ENCODE results near the gene GPR107. TPM values are rescaled to one million over a fixed set of nuclear protein-coding genes. Genes with fewer than 3 reads are reported as not detected.
"Not testable (repeated sequence)": the region's sequence is repeated elsewhere in the genome, so short reads cannot be mapped to it uniquely, and the experiment has no call there.

Gene GPR107
- total RNA-seq, result 21.8 TPM
- long read RNA-seq, full-length matches to known transcripts, result 1 of 4 reads
- long read RNA-seq, partial matches to known transcripts, result 1 of 4 reads
- long read RNA-seq, other reads (novel, unspliced or antisense), result 2 of 4 reads

DNA sequence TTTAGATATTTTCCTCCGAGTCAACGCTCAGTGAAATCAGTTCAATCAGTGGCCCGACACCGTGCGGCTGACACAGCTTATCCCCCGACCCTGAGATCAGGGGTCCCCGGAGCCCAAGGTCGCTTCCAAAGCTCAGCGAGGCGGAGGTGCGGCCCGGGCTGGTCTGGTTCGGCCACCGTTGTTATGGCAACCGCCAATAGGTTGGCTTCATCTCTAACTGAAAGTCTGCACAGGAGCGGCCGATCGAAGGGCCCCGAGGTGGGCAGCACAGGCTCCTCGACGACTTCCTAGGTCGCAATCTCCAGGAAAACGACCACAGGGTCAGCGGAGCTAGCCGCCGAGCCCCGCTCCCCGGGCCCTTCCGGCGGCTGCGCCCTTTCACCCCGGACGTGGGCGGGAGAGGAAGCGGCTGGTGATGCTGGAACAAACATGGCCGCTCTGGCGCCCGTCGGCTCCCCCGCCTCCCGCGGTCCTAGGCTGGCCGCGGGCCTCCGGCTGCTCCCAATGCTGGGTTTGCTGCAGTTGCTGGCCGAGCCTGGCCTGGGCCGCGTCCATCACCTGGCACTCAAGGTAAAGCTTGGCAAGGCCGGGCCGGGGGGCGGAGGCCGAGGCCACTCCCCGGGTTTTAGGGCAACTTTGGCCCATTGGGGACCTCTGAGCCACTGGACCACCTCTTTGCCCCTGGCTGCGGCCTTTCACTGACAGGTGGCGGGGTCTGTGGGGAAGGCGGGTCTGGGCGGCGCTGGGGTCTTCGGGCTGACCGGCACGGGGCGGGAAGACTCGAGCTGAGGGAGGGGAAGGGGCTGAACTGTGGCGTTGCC, at the start of gene GPR107:
GPR107 (plus strand) TSS at position 403 of the 821 bp plus-strand sequence; CDS start at position 430, 27 bp downstream.
- intact Hi-C loops (cut with DNase I), result loop anchor here (1.0 kb wide), 1 partner anchor 168 kb away; no protein-coding TSS in a partner anchor
- DNase-seq (ENCODE audit: missing footprints) (peak; percentile 92), ATAC-seq (peak; percentile 98)

DNA sequence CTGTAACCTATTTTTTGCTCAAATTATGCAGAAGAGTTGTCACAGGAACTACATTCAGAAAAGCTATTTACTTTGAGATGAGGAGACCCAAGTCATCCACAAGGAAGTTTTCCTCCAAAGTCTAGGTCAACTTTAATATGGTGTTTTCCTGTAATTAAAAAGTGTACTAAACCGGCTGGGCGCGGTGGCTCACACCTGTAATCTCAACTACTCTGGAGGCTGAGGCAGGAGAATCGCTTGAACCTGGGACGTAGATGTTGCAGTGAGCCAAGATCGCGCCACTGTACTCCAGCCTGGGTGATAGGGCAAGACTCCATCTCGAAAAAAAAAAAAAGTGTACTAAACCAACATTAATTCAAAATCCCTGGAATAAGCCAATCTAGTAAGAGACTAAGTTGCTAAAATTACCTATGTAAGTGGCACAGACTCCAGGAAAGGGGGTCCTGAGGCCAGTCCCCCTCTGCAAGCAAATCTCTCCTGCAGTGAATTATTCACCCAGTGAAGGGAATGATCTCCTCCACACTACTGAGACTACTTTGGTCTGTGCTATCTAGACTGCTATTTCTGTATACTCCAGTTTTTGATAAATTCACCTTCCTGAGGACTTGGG, 49.7 kb upstream of the GPR107 start:
- DNase-seq (ENCODE audit: missing footprints), result no peak
- ATAC-seq, result no peak

GRCh38 chr9:130006952-130007351, 46.8 kb upstream of the GPR107 start:
- DNase-seq (ENCODE audit: missing footprints); intact Hi-C loops (cut with DNase I); ATAC-seq: not testable (repeated sequence)

More for the DNA sequence above, 49.7 kb upstream of the GPR107 start:
- intact Hi-C loops (cut with DNase I), result no loop called here

DNA sequence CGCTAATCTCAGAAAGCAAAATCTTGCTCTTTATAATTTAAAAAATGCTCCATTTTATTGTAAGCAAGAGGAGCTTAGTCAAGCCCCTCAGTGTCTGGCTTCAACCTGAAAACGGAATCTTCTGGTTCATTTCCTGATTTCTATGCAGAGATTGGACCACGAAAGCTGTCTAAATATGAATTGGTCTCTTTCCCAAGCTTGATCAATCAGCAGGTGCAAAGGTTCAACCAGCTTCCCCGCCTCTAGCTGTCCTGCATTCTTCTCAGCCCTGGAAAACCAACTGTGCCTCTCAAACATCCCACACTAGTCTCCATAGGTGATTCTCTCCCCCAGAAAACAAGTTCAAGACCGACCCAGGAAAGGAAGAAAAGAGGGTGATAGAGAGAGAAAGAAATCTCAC, 45.2 kb upstream of the GPR107 start:
- intact Hi-C loops (cut with DNase I), result no loop called here
- no peak for DNase-seq (ENCODE audit: missing footprints)
- ATAC-seq, result no peak

GRCh38 chr9:130009546-130009945, 44.2 kb upstream of the GPR107 start:
- intact Hi-C loops (cut with DNase I); DNase-seq (ENCODE audit: missing footprints); ATAC-seq: not testable (repeated sequence)

- ATAC-seq (no peak), DNase-seq (ENCODE audit: missing footprints) (no peak)
- intact Hi-C loops (cut with DNase I), result no loop called here
Observed at GRCh38 chr9:130010151-130010988, 43.3 kb upstream of the GPR107 start.

GRCh38 chr9:130013326-130013725, 40.4 kb upstream of the GPR107 start:
- DNase-seq (ENCODE audit: missing footprints) (no peak), ATAC-seq (no peak)
- intact Hi-C loops (cut with DNase I), result no loop called here

GRCh38 chr9:130015353-130016019, 38.2 kb upstream of the GPR107 start:
- DNase-seq (ENCODE audit: missing footprints), result no peak
- intact Hi-C loops (cut with DNase I), result no loop called here
- ATAC-seq, result no peak

DNA sequence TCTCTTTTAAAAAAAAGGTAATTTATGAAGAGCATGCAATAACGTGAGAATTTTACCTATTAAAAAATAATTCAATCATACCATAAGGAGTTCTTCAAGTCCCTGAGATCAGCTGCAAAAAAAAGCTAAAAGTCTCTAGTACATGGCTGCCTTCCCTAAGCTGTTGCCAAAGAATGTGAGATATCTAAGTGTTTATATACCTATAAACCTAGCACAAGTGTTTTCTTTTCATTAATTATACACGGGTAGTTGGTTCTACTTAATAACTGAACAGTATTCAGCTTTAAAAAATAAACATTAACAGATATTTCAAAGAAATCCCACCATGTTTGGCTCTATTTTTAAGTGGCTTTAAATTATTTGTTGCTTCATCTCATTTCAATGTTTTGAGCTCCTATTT, 36.6 kb upstream of the GPR107 start:
- no peak for DNase-seq (ENCODE audit: missing footprints)
- no peak for ATAC-seq
- intact Hi-C loops (cut with DNase I), result no loop called here

- ATAC-seq; DNase-seq (ENCODE audit: missing footprints); intact Hi-C loops (cut with DNase I): not testable (repeated sequence)
Observed at GRCh38 chr9:130017510-130017909, 36.2 kb upstream of the GPR107 start.

DNA sequence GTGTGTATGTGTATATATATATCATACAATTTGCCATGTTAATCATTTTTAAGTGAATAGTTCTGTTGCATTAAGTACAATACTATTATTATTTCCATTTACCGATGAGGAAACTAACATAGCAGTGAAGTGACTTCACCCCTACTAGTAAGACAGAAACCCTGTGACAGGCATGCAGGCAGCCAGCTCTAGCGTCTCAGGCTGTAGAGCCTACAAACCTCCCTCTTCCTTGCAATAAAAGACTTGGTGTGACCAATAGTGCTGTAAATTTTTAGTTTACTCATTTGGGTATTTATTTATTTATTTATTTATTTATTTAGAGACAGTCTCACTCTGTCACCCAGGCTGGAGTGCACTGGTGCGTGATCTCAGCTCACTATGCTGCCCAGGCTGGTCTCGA, 35.4 kb upstream of the GPR107 start:
- intact Hi-C loops (cut with DNase I), result no loop called here
- no peak for ATAC-seq
- DNase-seq (ENCODE audit: missing footprints), result no peak

DNA sequence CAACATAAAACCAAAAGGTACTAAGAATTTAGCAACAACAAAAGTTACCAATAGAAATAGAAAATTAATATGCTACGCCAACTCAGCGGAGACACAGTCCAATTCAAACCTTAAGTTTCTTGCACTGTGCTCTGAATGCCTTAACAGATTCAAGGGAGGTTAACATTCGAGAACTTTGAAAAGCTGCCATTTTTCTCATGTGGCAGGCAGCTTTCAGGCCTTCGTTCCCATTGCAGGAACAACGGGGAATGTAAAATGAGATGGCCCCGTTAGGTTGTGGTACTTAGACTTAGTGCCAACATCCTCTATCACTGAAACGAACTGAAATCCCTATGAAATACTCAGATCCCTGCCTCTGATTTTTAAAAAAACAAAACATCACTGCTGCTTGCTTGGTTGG, 33.1 kb upstream of the GPR107 start:
- no peak for ATAC-seq
- intact Hi-C loops (cut with DNase I), result no loop called here

DNA sequence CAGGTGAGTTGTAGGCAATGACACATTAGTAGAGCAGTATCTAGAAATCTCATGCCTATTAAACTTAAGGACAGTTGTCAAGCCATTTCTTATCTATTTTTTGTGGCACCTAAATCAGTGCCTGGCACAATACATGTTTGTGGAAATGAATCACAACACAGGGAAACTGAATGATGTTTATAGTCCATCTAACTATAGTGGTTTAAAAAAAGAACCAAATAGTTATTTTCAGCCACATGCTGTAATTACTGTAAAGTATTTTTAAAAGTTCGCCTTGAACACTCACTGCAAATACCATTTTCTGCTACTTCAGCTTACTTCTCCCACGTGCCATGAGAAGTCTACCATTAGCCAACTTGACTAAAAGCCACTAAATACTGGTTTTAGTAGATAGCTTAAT, 32.6 kb upstream of the GPR107 start:
- DNase-seq (ENCODE audit: missing footprints) (no peak), ATAC-seq (no peak)
- intact Hi-C loops (cut with DNase I), result no loop called here

More for the DNA sequence above, 33.1 kb upstream of the GPR107 start:
- no peak for DNase-seq (ENCODE audit: missing footprints)

- ATAC-seq; intact Hi-C loops (cut with DNase I); DNase-seq (ENCODE audit: missing footprints): not testable (repeated sequence)
Observed at GRCh38 chr9:130021842-130022241, 31.9 kb upstream of the GPR107 start.

DNA sequence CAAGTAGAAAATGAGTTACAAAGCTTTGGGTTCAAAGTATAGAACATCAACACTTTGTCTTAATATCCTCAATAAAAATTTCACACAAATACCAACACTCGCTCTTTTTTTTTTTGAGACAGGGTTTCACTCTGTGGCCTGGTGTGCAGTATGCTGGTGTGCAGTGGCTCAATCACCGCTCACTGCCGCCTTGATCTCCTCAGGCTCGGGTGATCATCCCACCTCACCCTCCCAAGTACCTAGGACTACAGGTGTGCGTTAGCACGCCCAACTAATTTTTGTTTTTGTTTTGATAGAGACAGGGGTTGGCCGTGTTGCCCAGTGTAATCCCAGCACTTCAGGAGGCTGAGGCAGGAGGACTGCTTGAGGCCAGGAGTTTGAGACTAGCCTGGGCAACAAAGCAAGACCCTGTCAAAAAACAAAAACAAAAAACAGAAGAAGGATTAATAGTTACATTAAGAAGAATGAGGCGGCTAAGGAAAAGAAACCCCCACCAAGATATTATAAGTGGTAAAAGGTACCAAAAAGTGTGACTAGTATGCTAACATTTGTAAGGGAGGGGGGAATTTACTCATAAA, 31.1 kb upstream of the GPR107 start:
- DNase-seq (ENCODE audit: missing footprints) (no peak), ATAC-seq (no peak)
- intact Hi-C loops (cut with DNase I), result no loop called here

DNA sequence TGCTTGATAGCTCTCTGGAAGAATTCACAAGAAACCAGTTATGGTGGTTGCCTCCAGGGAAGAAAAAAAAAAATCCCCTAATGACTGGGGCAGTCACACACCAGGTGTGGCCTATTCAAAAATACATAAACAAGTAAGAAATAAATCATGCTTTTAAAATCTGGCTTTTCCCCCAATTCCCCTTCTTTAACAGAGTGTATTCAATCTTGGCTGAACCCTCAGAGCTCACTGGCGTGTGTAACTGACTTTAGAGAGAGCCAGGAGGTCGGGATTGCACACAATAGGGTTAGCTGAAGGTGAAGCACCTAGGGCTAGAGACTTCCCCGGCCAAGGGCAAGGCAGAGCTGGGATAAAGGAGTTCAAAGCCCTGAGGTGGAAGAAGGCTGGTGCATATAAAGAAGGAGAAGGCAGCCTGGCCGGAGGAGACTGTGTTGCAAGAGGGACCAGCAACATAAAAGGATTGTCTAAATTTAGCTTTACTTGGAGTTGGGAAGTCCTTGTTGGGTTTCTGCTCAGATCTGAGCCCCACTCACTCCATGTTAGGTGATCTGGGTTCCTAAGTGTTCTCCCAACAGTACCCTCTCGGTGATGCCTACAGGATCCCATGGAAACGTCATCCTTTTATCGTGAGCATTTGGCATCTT, 30.4 kb upstream of the GPR107 start:
- ATAC-seq (no peak), DNase-seq (ENCODE audit: missing footprints) (no peak)
- intact Hi-C loops (cut with DNase I), result no loop called here

DNA sequence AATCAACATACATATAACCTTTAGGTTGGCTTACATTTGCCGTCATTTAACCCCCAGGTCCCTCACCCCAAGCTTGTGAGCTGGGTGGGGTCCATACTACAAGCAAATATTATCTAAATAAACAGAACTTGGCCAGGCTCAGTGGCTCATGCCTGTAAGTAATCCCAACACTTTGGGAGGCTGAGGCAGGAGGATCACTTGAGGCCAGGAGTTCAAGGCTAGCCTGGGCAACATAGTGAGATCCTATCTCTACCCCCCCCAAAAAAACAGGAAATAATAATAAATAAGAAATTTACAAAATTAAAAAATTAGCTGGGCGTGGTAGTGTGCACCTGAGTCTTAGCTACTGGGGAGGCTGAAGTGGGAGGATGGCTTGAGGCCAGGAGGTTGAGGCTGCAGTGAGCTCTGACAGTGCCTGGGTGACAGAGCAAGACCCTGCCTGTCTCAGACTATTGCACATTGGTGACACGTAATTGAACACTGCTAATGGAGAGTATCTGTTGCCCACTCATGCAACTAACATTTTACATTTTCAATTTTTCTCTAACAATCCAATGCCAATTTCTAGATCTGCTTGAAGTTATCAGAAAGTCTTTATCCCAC, 29.6 kb upstream of the GPR107 start:
- intact Hi-C loops (cut with DNase I), result no loop called here
- DNase-seq (ENCODE audit: missing footprints) (no peak), ATAC-seq (no peak)
